HEK293 (cell line): ENCODE results near the gene MKRN2.

Experiments used
- CTCF ChIA-PET: fragments of 350-600 bp; formaldehyde crosslinking; extraction: SDS; loops from one replicate; lab custom pipeline; 2021; ENCODE audit warnings: antibody characterized with exemption; lab: Yijun Ruan, JAX
- POLR2A ChIA-PET: fragments of 300-600 bp; formaldehyde crosslinking; extraction: SDS; loops from one replicate; lab custom pipeline; 2020; ENCODE audit warnings: antibody characterized with exemption, inconsistent platforms; lab: Yijun Ruan, JAX
- H3K27ac ChIP-seq: fragments of 200-500 bp; sonication (Bioruptor generic); 2 replicates; pipeline ENCODE4 v1.5.1; 2014; ENCODE audit warnings: low read depth, low read length, control low read depth, inconsistent platforms; ENCODE audit errors: extremely low read depth
- H3K36me3 ChIP-seq, 2 experiments: fragments of 200-500 bp in 1 of 2; sonication (Bioruptor generic) in 1 of 2; 1 replicate in 1 of 2; 2 replicates in 1 of 2; pipeline ENCODE4 v1.5.1; 2014 to 2017; ENCODE audit warnings: inconsistent platforms in 2 of 2, low read length in 2 of 2; ENCODE audit not compliant: control insufficient read depth in 2 of 2, insufficient read depth in 1 of 2
- H3K4me1 ChIP-seq: fragments of 200-500 bp; sonication (Bioruptor generic); 2 replicates; pipeline ENCODE4 v1.5.1; 2014; ENCODE audit warnings: mild to moderate bottlenecking, low read length, inconsistent platforms; ENCODE audit not compliant: control insufficient read depth, insufficient read depth
- H3K4me3 ChIP-seq: 2 replicates; pipeline ENCODE4 v1.5.1; 2011; ENCODE audit warnings: low read depth, mild to moderate bottlenecking, control low read depth, low read length, moderate library complexity
- H3K9me3 ChIP-seq: fragments of 200-500 bp; sonication (Bioruptor generic); 2 replicates; pipeline ENCODE4 v1.5.1; 2014; ENCODE audit warnings: low read depth, low read length, inconsistent platforms; ENCODE audit not compliant: control insufficient read depth, insufficient read depth
- HOXC10 ChIP-seq: sonication (generic); formaldehyde crosslinking; IDR thresholded peaks from 2 replicates; pipeline ENCODE4 v1.8.1; 2023; ENCODE audit warnings: mild to moderate bottlenecking, missing genetic modification reagents
- KLF10 ChIP-seq: fragments of 450-650 bp; IDR thresholded peaks from 2 replicates; pipeline ENCODE4 v1.5.1; 2018; ENCODE audit warnings: missing biosample characterization, mild to moderate bottlenecking, missing genetic modification characterization
- PRDM1 ChIP-seq: fragments of 450-650 bp; formaldehyde crosslinking; IDR thresholded peaks from 2 replicates; pipeline ENCODE4; 2016; ENCODE audit warnings: missing biosample characterization, missing genetic modification characterization
- ZBTB17 ChIP-seq: fragments of 450-650 bp; formaldehyde crosslinking; IDR thresholded peaks from 2 replicates; pipeline ENCODE4 v1.5.1; 2016; ENCODE audit warnings: missing biosample characterization, missing genetic modification characterization
- ZEB2 ChIP-seq: fragments of 450-650 bp; formaldehyde crosslinking; IDR thresholded peaks from 2 replicates; pipeline ENCODE4 v1.5.1; 2016; ENCODE audit warnings: missing biosample characterization, missing genetic modification characterization
- ZFHX2 ChIP-seq: fragments of 450-650 bp; formaldehyde crosslinking; conservative IDR thresholded peaks from 2 replicates; pipeline ENCODE4 v1.5.1; 2016; ENCODE audit warnings: missing biosample characterization, missing genetic modification characterization
- ZNF138 ChIP-seq: fragments of 450-650 bp; formaldehyde crosslinking; IDR thresholded peaks from 2 replicates; pipeline ENCODE4 v1.5.1; 2016; ENCODE audit warnings: missing biosample characterization, missing genetic modification characterization, borderline replicate concordance
- ZNF223 ChIP-seq: fragments of 450-650 bp; formaldehyde crosslinking; IDR thresholded peaks from 2 replicates; pipeline ENCODE4 v1.5.1; 2016; ENCODE audit warnings: missing biosample characterization, missing genetic modification characterization
- ZNF280D ChIP-seq: fragments of 450-650 bp; formaldehyde crosslinking; IDR thresholded peaks from 2 replicates; pipeline ENCODE4 v1.5.1; 2016; ENCODE audit warnings: missing biosample characterization, missing genetic modification characterization
- ZNF37A ChIP-seq: fragments of 450-650 bp; IDR thresholded peaks from 2 replicates; pipeline ENCODE4 v1.5.1; 2018; ENCODE audit warnings: missing biosample characterization, missing genetic modification characterization
- TF ChIP-seq, protein P1 (sequence below): fragments of 450-650 bp; formaldehyde crosslinking; IDR thresholded peaks from 2 replicates; pipeline ENCODE4 v1.5.1; 2016; ENCODE audit warnings: missing biosample characterization, missing genetic modification characterization, low read depth
- TF ChIP-seq, protein P2 (sequence below): fragments of 450-650 bp; formaldehyde crosslinking; IDR thresholded peaks from 2 replicates; pipeline ENCODE4 v1.5.1; 2017; ENCODE audit warnings: missing biosample characterization, missing genetic modification characterization

MKRN2 gene

GRCh38 chr3:12611117-12611516 lies 54.2 kb downstream of the MKRN2 start:
- POLR2A ChIA-PET = no interaction called here
- Histone ChIP-seq H3K4me3 (no peak overlapping the region), H3K36me3 (peaks cover 46 to 55% of the 10 kb centered on the region in 2 experiments), H3K9me3 (no peaks in the 10 kb centered on the region), H3K4me1 (no peaks in the 10 kb centered on the region), H3K27ac (no peak overlapping the region)
- no peak for TF ChIP-seq ZNF223 (tag by site-specific recombination)
- no peak for TF ChIP-seq ZFHX2 (tag by site-specific recombination)
- TF ChIP-seq ZBTB17 (tag by site-specific recombination) = no peak
- CTCF ChIA-PET = interaction anchor here (0.5 to 0.6 kb wide), 2 partner anchors 16 to 586 kb away, joined by 3 read pairs; no protein-coding TSS in a partner anchor

DNA sequence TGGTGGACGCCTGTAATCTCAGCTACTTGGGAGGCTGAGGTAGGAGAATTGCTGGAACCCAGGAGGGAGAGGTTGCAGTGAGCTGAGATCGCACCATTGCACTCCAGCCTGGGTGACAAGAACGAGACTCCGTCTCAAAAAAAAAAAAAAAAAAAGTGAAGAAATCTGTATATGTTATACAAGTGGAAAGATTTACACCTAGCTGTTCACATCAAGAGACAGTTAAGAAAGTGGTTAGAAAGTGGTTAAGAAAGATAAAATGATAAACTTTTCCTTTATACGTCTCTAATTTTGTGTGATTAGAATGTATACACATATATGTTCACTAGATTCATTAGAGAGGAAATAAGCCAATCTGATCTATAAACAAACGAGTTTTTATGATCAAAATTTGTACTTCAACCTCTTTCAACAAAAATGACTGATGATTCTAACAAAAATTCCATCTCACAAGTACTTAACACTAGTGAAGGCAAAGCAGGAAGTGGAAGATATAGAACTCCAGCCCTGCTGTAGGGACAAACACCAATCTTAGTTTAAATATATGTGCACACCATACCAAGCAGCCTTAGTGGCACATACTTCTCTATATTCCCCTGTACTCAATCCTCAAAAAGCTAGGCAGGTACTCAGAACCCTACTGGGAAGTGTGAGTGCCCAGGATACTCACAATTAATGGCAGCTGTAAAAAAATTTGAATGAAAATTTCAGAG lies 55.8 kb downstream of the MKRN2 start:
- Histone ChIP-seq H3K9me3 (no peaks in the 10 kb centered on the region), H3K4me1 (no peaks in the 10 kb centered on the region), H3K27ac (no peak overlapping the region), H3K4me3 (no peak overlapping the region), H3K36me3 (peaks cover 40 to 58% of the 10 kb centered on the region in 2 experiments)
- ChIA-PET POLR2A (no interaction called here), CTCF (interaction anchor here (0.6 kb wide), 1 partner anchor 128 kb away, joined by 3 read pairs; no protein-coding TSS in a partner anchor)
- TF ChIP-seq, protein P1, sequence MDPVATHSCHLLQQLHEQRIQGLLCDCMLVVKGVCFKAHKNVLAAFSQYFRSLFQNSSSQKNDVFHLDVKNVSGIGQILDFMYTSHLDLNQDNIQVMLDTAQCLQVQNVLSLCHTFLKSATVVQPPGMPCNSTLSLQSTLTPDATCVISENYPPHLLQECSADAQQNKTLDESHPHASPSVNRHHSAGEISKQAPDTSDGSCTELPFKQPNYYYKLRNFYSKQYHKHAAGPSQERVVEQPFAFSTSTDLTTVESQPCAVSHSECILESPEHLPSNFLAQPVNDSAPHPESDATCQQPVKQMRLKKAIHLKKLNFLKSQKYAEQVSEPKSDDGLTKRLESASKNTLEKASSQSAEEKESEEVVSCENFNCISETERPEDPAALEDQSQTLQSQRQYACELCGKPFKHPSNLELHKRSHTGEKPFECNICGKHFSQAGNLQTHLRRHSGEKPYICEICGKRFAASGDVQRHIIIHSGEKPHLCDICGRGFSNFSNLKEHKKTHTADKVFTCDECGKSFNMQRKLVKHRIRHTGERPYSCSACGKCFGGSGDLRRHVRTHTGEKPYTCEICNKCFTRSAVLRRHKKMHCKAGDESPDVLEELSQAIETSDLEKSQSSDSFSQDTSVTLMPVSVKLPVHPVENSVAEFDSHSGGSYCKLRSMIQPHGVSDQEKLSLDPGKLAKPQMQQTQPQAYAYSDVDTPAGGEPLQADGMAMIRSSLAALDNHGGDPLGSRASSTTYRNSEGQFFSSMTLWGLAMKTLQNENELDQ (tag by site-specific recombination) = no peak
- TF ChIP-seq ZNF138 (no peak), PRDM1 (peak; percentile 62)

GRCh38 chr3:12613250-12613649 lies 56.4 kb downstream of the MKRN2 start:
- TF ChIP-seq ZNF280D (tag by site-specific recombination) (no peak), ZEB2 (tag by site-specific recombination) (no peak), HOXC10 (CRISPR knock-in tag) (no peak), ZNF37A (no peak), KLF10 (tag by site-specific recombination) (no peak)
- TF ChIP-seq, protein P2, sequence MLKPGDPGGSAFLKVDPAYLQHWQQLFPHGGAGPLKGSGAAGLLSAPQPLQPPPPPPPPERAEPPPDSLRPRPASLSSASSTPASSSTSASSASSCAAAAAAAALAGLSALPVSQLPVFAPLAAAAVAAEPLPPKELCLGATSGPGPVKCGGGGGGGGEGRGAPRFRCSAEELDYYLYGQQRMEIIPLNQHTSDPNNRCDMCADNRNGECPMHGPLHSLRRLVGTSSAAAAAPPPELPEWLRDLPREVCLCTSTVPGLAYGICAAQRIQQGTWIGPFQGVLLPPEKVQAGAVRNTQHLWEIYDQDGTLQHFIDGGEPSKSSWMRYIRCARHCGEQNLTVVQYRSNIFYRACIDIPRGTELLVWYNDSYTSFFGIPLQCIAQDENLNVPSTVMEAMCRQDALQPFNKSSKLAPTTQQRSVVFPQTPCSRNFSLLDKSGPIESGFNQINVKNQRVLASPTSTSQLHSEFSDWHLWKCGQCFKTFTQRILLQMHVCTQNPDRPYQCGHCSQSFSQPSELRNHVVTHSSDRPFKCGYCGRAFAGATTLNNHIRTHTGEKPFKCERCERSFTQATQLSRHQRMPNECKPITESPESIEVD = no peak
- Histone ChIP-seq H3K4me1 (no peaks in the 10 kb centered on the region), H3K9me3 (no peaks in the 10 kb centered on the region), H3K36me3 (peaks cover 38 to 62% of the 10 kb centered on the region in 2 experiments), H3K4me3 (no peak overlapping the region), H3K27ac (no peak overlapping the region)
- POLR2A ChIA-PET = no interaction called here
- CTCF ChIA-PET = interaction anchor here (0.6 kb wide), 1 partner anchor 127 kb away, joined by 3 read pairs; no protein-coding TSS in a partner anchor
